ENCODE measurements around the gene TXLNG.
"Not testable (repeated sequence)": the region's sequence is repeated elsewhere in the genome, so short reads cannot be mapped to it uniquely, and the experiment has no call there.

The TXLNG gene

DNA sequence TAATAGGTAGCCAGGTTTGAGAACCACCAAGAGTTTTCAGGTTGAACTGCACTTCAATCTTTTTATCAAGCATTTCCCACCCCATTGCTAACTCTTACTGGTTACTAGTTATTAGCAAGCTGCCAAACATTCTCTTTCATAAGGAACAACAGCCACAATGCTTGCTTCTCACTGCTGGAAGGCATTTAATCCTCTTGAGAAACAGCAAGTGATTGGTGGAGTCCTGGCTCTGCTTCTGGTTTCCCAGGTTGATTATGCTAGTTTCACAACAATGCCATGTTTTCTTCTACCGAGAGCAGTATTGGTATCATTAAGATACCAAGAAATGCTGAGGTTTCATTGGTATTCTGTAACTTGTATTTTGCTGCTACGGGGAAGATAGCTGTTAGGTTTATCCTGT is 32.2 kb upstream of the TXLNG start:
- Histone ChIP-seq H4K8ac (ENCODE audit: low read length) (no peak overlapping the region), H3K14ac (ENCODE audit: low read length in 2 of 2) (no peak overlapping the region), H2BK5ac (ENCODE audit: low read depth, low read length, poor library complexity, severe bottlenecking) (no peak overlapping the region), H3K4me1 (ENCODE audit: control insufficient read depth, insufficient read depth, low read depth, low read length) (no peaks in the 10 kb centered on the region), H2AFZ (ENCODE audit: low read depth, low read length) (no peak overlapping the region), H3K23ac (ENCODE audit: low read length in 2 of 2) (no peak overlapping the region), H3K9ac (ENCODE audit: low read length) (no peak overlapping the region), H2BK120ac (ENCODE audit: low read depth, low read length) (no peak overlapping the region), H3K18ac (ENCODE audit: low read depth in 1 of 2, low read length in 2 of 2) (no peak overlapping the region), H3K9me3 (ENCODE audit: control insufficient read depth, low read length) (no peaks in the 10 kb centered on the region), H2BK12ac (ENCODE audit: low read length in 2 of 2) (no peak overlapping the region), H3K4me3 (ENCODE audit: insufficient read depth in 1 of 2, low read depth in 1 of 2, low read length in 2 of 2) (no peak overlapping the region), H4K91ac (ENCODE audit: low read length) (no peak overlapping the region), H2BK15ac (ENCODE audit: low read depth, poor library complexity, severe bottlenecking) (no peak overlapping the region), H3K36me3 (ENCODE audit: control insufficient read depth in 1 of 2, insufficient read depth in 2 of 2, low read depth in 1 of 2, low read length in 2 of 2) (peaks cover 20 to 71% of the 10 kb centered on the region in 2 experiments), H3K4me2 (ENCODE audit: low read length, poor library complexity, severe bottlenecking) (no peak overlapping the region), H3K4ac (ENCODE audit: low read depth in 1 of 2, low read length in 2 of 2) (no peak overlapping the region), H3K79me1 (replicated peaks; ENCODE audit: low read length, poor library complexity, severe bottlenecking) (peaks cover 5% of the 10 kb centered on the region), H3K27ac (ENCODE audit: low read length, poor library complexity, severe bottlenecking) (no peak overlapping the region), H2AK5ac (ENCODE audit: low read length, severe bottlenecking) (no peak overlapping the region), H3K27me3 (ENCODE audit: control insufficient read depth in 1 of 2, insufficient read depth in 1 of 2, low read length in 2 of 2) (no peaks in the 10 kb centered on the region)
- 97% methylated on average over 2 of the region's 2 CpGs for WGBS
- DNase-seq = no peak

DNA sequence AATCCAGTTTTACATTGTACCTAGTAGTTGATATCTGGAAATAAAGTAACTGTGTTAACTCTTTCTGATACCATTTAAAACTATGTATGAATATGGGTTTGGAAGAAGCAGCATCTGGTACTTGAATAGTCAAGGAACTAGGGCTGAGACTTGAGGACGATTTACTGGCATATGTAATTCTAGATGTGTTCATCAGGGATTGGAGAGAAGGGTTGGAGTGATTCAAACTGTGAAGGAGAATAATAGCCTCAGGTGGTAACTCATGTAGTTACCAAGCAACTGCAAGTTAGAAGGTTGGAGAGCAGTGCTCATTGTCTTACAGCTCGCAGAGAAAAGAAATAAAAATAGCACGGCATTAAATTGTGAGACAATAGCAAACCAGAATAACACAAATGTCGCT is 29.5 kb upstream of the TXLNG start:
- DNase-seq = no peak
- Histone ChIP-seq H3K4me2 (ENCODE audit: low read length, poor library complexity, severe bottlenecking) (no peak overlapping the region), H3K23ac (ENCODE audit: low read length in 2 of 2) (no peak overlapping the region), H2BK15ac (ENCODE audit: low read depth, poor library complexity, severe bottlenecking) (no peak overlapping the region), H3K14ac (ENCODE audit: low read length in 2 of 2) (no peak overlapping the region), H4K91ac (ENCODE audit: low read length) (no peak overlapping the region), H3K27me3 (ENCODE audit: control insufficient read depth in 1 of 2, insufficient read depth in 1 of 2, low read length in 2 of 2) (no peaks in the 10 kb centered on the region), H2BK120ac (ENCODE audit: low read depth, low read length) (no peak overlapping the region), H3K9ac (ENCODE audit: low read length) (no peak overlapping the region), H2AFZ (ENCODE audit: low read depth, low read length) (no peak overlapping the region), H3K4ac (ENCODE audit: low read depth in 1 of 2, low read length in 2 of 2) (no peak overlapping the region), H3K36me3 (ENCODE audit: control insufficient read depth in 1 of 2, insufficient read depth in 2 of 2, low read depth in 1 of 2, low read length in 2 of 2) (peaks cover 20 to 76% of the 10 kb centered on the region in 2 experiments), H2BK12ac (ENCODE audit: low read length in 2 of 2) (no peak overlapping the region), H2BK5ac (ENCODE audit: low read depth, low read length, poor library complexity, severe bottlenecking) (no peak overlapping the region), H3K4me1 (ENCODE audit: control insufficient read depth, insufficient read depth, low read depth, low read length) (no peaks in the 10 kb centered on the region), H3K27ac (ENCODE audit: low read length, poor library complexity, severe bottlenecking) (no peak overlapping the region), H4K8ac (ENCODE audit: low read length) (no peak overlapping the region), H3K9me3 (ENCODE audit: control insufficient read depth, low read length) (no peaks in the 10 kb centered on the region), H3K79me1 (replicated peaks; ENCODE audit: low read length, poor library complexity, severe bottlenecking) (peaks cover 5% of the 10 kb centered on the region), H3K18ac (ENCODE audit: low read depth in 1 of 2, low read length in 2 of 2) (no peak overlapping the region), H2AK5ac (ENCODE audit: low read length, severe bottlenecking) (no peak overlapping the region), H3K4me3 (ENCODE audit: insufficient read depth in 1 of 2, low read depth in 1 of 2, low read length in 2 of 2) (no peak overlapping the region)
- over 99% methylated on average over 4 of the region's 4 CpGs for WGBS

DNA sequence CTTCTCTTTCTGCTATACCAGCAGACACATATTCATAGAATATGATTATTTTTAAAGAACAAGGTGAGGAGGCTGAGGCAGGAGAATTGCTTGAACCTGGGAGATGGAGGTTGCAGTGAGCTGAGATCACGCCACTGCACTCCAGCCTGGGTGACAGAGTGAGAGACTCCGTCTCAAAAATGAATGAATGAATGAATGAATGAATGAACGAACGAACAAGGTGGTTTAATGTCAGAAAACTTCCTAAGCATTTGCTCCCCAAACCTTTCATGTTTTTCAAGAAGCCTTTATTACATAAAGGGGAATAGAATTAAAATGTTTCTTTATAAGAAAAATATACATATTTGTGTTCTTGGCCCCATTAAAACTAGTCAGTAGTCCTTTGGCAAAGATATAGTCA is 24.8 kb upstream of the TXLNG start:
- H3K27me3 ChIP-seq (ENCODE audit: control insufficient read depth in 1 of 2, insufficient read depth in 1 of 2, low read length in 2 of 2); H2BK12ac ChIP-seq (ENCODE audit: low read length in 2 of 2); H3K23ac ChIP-seq (ENCODE audit: low read length in 2 of 2); H3K4me2 ChIP-seq (ENCODE audit: low read length, poor library complexity, severe bottlenecking); H2BK15ac ChIP-seq (ENCODE audit: low read depth, poor library complexity, severe bottlenecking); H3K18ac ChIP-seq (ENCODE audit: low read depth in 1 of 2, low read length in 2 of 2); H3K4me1 ChIP-seq (ENCODE audit: control insufficient read depth, insufficient read depth, low read depth, low read length); H3K27ac ChIP-seq (ENCODE audit: low read length, poor library complexity, severe bottlenecking); H4K8ac ChIP-seq (ENCODE audit: low read length); H2AFZ ChIP-seq (ENCODE audit: low read depth, low read length); H2AK5ac ChIP-seq (ENCODE audit: low read length, severe bottlenecking); H3K79me1 ChIP-seq (replicated peaks; ENCODE audit: low read length, poor library complexity, severe bottlenecking); H3K9ac ChIP-seq (ENCODE audit: low read length); H3K4ac ChIP-seq (ENCODE audit: low read depth in 1 of 2, low read length in 2 of 2); DNase-seq; H3K9me3 ChIP-seq (ENCODE audit: control insufficient read depth, low read length); H3K14ac ChIP-seq (ENCODE audit: low read length in 2 of 2); H4K91ac ChIP-seq (ENCODE audit: low read length); H2BK120ac ChIP-seq (ENCODE audit: low read depth, low read length); H3K4me3 ChIP-seq (ENCODE audit: insufficient read depth in 1 of 2, low read depth in 1 of 2, low read length in 2 of 2); H2BK5ac ChIP-seq (ENCODE audit: low read depth, low read length, poor library complexity, severe bottlenecking): not testable (repeated sequence)
- peaks cover 9 to 48% of the 10 kb centered on the region in 2 experiments for H3K36me3 ChIP-seq (ENCODE audit: control insufficient read depth in 1 of 2, insufficient read depth in 2 of 2, low read depth in 1 of 2, low read length in 2 of 2)
- WGBS = 100% methylated on average over 1 of the region's 4 CpGs

DNA sequence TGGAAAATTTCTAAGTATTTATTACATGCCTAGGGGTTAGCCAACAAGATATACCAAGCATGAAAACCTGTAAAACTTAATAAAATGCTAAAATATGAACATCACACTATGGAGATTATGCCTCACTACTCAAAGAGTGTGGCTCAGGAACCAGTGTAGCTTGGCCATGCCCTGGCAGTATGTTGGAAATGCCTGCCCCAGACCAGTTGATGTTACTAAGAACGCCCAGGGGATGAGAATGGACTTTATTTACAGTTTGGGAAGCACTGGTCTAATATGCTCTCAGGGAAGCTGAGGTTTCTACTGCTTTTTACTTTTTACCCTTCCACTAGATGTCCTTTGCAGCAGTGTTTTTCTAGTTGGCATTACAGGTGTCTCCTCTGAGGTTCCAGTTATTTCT is 23.7 kb upstream of the TXLNG start:
- WGBS = no CpG with 5 or more reads among the region's 1 CpG
- H4K91ac ChIP-seq (ENCODE audit: low read length) = no peak overlapping the region
- no peak overlapping the region for H3K18ac ChIP-seq (ENCODE audit: low read depth in 1 of 2, low read length in 2 of 2)
- H3K9me3 ChIP-seq (ENCODE audit: control insufficient read depth, low read length) = no peaks in the 10 kb centered on the region
- no peak overlapping the region for H2BK12ac ChIP-seq (ENCODE audit: low read length in 2 of 2)
- DNase-seq = no peak
- H3K36me3 ChIP-seq (ENCODE audit: control insufficient read depth in 1 of 2, insufficient read depth in 2 of 2, low read depth in 1 of 2, low read length in 2 of 2) = peaks cover 9 to 40% of the 10 kb centered on the region in 2 experiments
- H2BK120ac ChIP-seq (ENCODE audit: low read depth, low read length) = no peak overlapping the region
- H2AK5ac ChIP-seq (ENCODE audit: low read length, severe bottlenecking) = no peak overlapping the region
- no peak overlapping the region for H3K4ac ChIP-seq (ENCODE audit: low read depth in 1 of 2, low read length in 2 of 2)
- H3K9ac ChIP-seq (ENCODE audit: low read length) = no peak overlapping the region
- H3K79me1 ChIP-seq (replicated peaks; ENCODE audit: low read length, poor library complexity, severe bottlenecking) = no peaks in the 10 kb centered on the region
- H2AFZ ChIP-seq (ENCODE audit: low read depth, low read length) = no peak overlapping the region
- H3K4me2 ChIP-seq (ENCODE audit: low read length, poor library complexity, severe bottlenecking) = no peak overlapping the region
- no peak overlapping the region for H3K4me3 ChIP-seq (ENCODE audit: insufficient read depth in 1 of 2, low read depth in 1 of 2, low read length in 2 of 2)
- H3K14ac ChIP-seq (ENCODE audit: low read length in 2 of 2) = no peak overlapping the region
- no peaks in the 10 kb centered on the region for H3K27me3 ChIP-seq (ENCODE audit: control insufficient read depth in 1 of 2, insufficient read depth in 1 of 2, low read length in 2 of 2)
- H3K4me1 ChIP-seq (ENCODE audit: control insufficient read depth, insufficient read depth, low read depth, low read length) = no peaks in the 10 kb centered on the region
- H3K23ac ChIP-seq (ENCODE audit: low read length in 2 of 2) = no peak overlapping the region
- no peak overlapping the region for H2BK5ac ChIP-seq (ENCODE audit: low read depth, low read length, poor library complexity, severe bottlenecking)
- no peak overlapping the region for H3K27ac ChIP-seq (ENCODE audit: low read length, poor library complexity, severe bottlenecking)
- no peak overlapping the region for H2BK15ac ChIP-seq (ENCODE audit: low read depth, poor library complexity, severe bottlenecking)
- no peak overlapping the region for H4K8ac ChIP-seq (ENCODE audit: low read length)

Measured in mesenchymal stem cell (in vitro differentiated cells and primary cell).